PFSK-1 (cell line): Measurements from ENCODE around the gene YARS1.

ENCODE experiments used
- FOXP2 ChIP-seq: optimal IDR thresholded peaks from 2 replicates; pipeline ENCODE3; 2011; ENCODE audit warnings: borderline replicate concordance, control low read depth, inconsistent platforms; ENCODE audit not compliant: insufficient read depth; ENCODE audit errors: extremely low read length, extremely low read depth
- POLR2AphosphoS5 ChIP-seq: IDR thresholded peaks from 2 replicates; pipeline ENCODE4 v1.6.1; 2012; ENCODE audit warnings: low read depth, mild to moderate bottlenecking, control low read depth, low read length, moderate library complexity
- REST ChIP-seq, 2 experiments: IDR thresholded peaks; 2 replicates each; pipeline versions ENCODE4 v1.6.1 to v1.8.0; 2011 to 2012; ENCODE audit warnings: low read depth in 2 of 2, low read length in 2 of 2, control low read depth in 1 of 2, inconsistent platforms in 1 of 2, mild to moderate bottlenecking in 1 of 2, moderate library complexity in 1 of 2; ENCODE audit not compliant: insufficient read depth in 1 of 2
- SIN3A ChIP-seq: IDR thresholded peaks from 2 replicates; pipeline ENCODE4 v1.6.1; 2012; ENCODE audit warnings: mild to moderate bottlenecking, low read length, moderate library complexity, borderline replicate concordance; ENCODE audit not compliant: insufficient read depth
- TAF1 ChIP-seq: IDR thresholded peaks from 2 replicates; pipeline ENCODE4 v1.6.1; 2012; ENCODE audit warnings: low read length, control low read depth, borderline replicate concordance; ENCODE audit not compliant: insufficient read depth

YARS1 gene

GRCh38 chr1:32858136-32858535, 41.0 kb upstream of the YARS1 start:
- TF ChIP-seq TAF1, result no peak

- no peak for TF ChIP-seq SIN3A
- no peak; a peak in 1 of 4 replicates for TF ChIP-seq REST (IDR thresholded peaks at IDR 0.05; ENCODE audit: insufficient read depth in 1 of 2, low read depth in 2 of 2, low read length in 2 of 2)
- TF ChIP-seq TAF1, result no peak
- no peak for TF ChIP-seq POLR2AphosphoS5
- TF ChIP-seq FOXP2, result no peak
Observed at GRCh38 chr1:32855861-32856617, 38.9 kb upstream of the YARS1 start.

GRCh38 chr1:32848354-32849063, 31.4 kb upstream of the YARS1 start:
- TF ChIP-seq REST (IDR thresholded peaks at IDR 0.05; ENCODE audit: insufficient read depth in 1 of 2, low read depth in 2 of 2, low read length in 2 of 2) (no peak), FOXP2 (no peak), POLR2AphosphoS5 (no peak), TAF1 (no peak), SIN3A (no peak)

- no peak for TF ChIP-seq REST (IDR thresholded peaks at IDR 0.05; ENCODE audit: insufficient read depth in 1 of 2, low read depth in 2 of 2, low read length in 2 of 2)
- no peak for TF ChIP-seq SIN3A
- TF ChIP-seq POLR2AphosphoS5, result no peak
- TF ChIP-seq TAF1, result no peak
- no peak for TF ChIP-seq FOXP2
Observed at GRCh38 chr1:32831878-32832277, 14.7 kb upstream of the YARS1 start.

GRCh38 chr1:32830092-32830852, 13.1 kb upstream of the YARS1 start:
- TF ChIP-seq REST (IDR thresholded peaks at IDR 0.05; ENCODE audit: insufficient read depth in 1 of 2, low read depth in 2 of 2, low read length in 2 of 2), result no peak
- no peak for TF ChIP-seq TAF1
- no peak for TF ChIP-seq POLR2AphosphoS5
- TF ChIP-seq SIN3A, result no peak
- TF ChIP-seq FOXP2, result no peak
